H1 (cell line): Measurements from ENCODE around the gene THUMPD3.

Experiments
- CTCF ChIP-seq, 3 experiments: IDR thresholded peaks; 1 replicate in 2 of 3; 2 replicates in 1 of 3; pipeline versions ENCODE4 v1.5.1 to v1.6.1; 2011; ENCODE audit warnings: low read length in 3 of 3, mild to moderate bottlenecking in 3 of 3, inconsistent platforms in 2 of 3, low read depth in 1 of 3, moderate library complexity in 1 of 3; ENCODE audit not compliant: insufficient read depth in 1 of 3; ENCODE audit errors: control extremely low read depth in 1 of 3
- SP1 ChIP-seq: IDR thresholded peaks from 2 replicates; pipeline ENCODE4 v1.6.1; 2011; ENCODE audit warnings: low read depth, low read length

- TF ChIP-seq CTCF (IDR thresholded peaks at IDR 0.05; ENCODE audit: control extremely low read depth in 1 of 3, insufficient read depth in 1 of 3, low read depth in 1 of 3, low read length in 3 of 3) (no peak), SP1 (no peak)
Measured at GRCh38 chr3:9349321-9350117, 13.3 kb upstream of the THUMPD3 start.
